Parathyroid adenoma (tissue), 2 donors: ENCODE data around the gene ACAA1.
"Not testable (repeated sequence)": the region's sequence is repeated elsewhere in the genome, so short reads cannot be mapped to it uniquely, and the experiment has no call there.

ENCODE experiments used
- H2AFZ ChIP-seq: fragments of 300-600 bp; sonication (generic); one replicate; pipeline ENCODE4 v1.7.0; 2017; ENCODE audit warnings: antibody characterized with exemption, mild to moderate bottlenecking
- H3K27ac ChIP-seq: fragments of 300-600 bp; sonication (generic); one replicate; pipeline ENCODE4 v1.7.0; 2017
- H3K27me3 ChIP-seq: fragments of 300-600 bp; sonication (generic); one replicate; pipeline ENCODE4 v1.7.0; 2017; ENCODE audit warnings: low read length; ENCODE audit not compliant: control insufficient read depth, insufficient read depth
- H3K36me3 ChIP-seq: fragments of 300-600 bp; sonication (generic); one replicate; pipeline ENCODE4 v1.7.0; 2017; ENCODE audit warnings: low read length; ENCODE audit not compliant: control insufficient read depth, insufficient read depth
- H3K4me1 ChIP-seq: fragments of 300-600 bp; sonication (generic); one replicate; pipeline ENCODE4 v1.7.0; 2017; ENCODE audit warnings: control low read depth
- H3K4me2 ChIP-seq: fragments of 300-600 bp; sonication (generic); one replicate; pipeline ENCODE4 v1.7.0; 2017; ENCODE audit warnings: low read length
- H3K4me3 ChIP-seq: fragments of 300-600 bp; sonication (generic); one replicate; pipeline ENCODE4 v1.7.0; 2017; ENCODE audit warnings: low read depth, low read length
- H3K79me2 ChIP-seq: fragments of 300-600 bp; sonication (generic); one replicate; pipeline ENCODE4 v1.7.0; 2017; ENCODE audit warnings: control low read depth
- H3K9ac ChIP-seq: fragments of 300-600 bp; sonication (generic); one replicate; pipeline ENCODE4 v1.7.0; 2017; ENCODE audit warnings: mild to moderate bottlenecking
- H3K9me3 ChIP-seq: fragments of 300-600 bp; sonication (generic); one replicate; pipeline ENCODE4 v1.7.0; 2017; ENCODE audit warnings: low read length; ENCODE audit not compliant: control insufficient read depth
- CTCF ChIP-seq: fragments of 300-600 bp; sonication (generic); IDR thresholded peaks from one replicate; pipeline ENCODE4 v1.7.0; 2017; ENCODE audit warnings: antibody characterized with exemption, mild to moderate bottlenecking
- donor health status: primary hyperparathyroidism.

Gene ACAA1

GRCh38 chr3:38089163-38089562, 47.8 kb downstream of the ACAA1 start:
- H3K79me2 ChIP-seq = no peaks in the 10 kb centered on the region
- no peaks in the 10 kb centered on the region for H3K36me3 ChIP-seq
- no peaks in the 10 kb centered on the region for H3K27me3 ChIP-seq
- H2AFZ ChIP-seq = no peak overlapping the region
- no peak for TF ChIP-seq CTCF
- no peak overlapping the region for H3K27ac ChIP-seq
- H3K4me2 ChIP-seq = no peak overlapping the region
- no peaks in the 10 kb centered on the region for H3K9me3 ChIP-seq
- H3K9ac ChIP-seq = no peak overlapping the region
- no peaks in the 10 kb centered on the region for H3K4me1 ChIP-seq
- H3K4me3 ChIP-seq = no peak overlapping the region

GRCh38 chr3:38088126-38089078, 48.5 kb downstream of the ACAA1 start:
- Histone ChIP-seq H3K9me3 (no peaks in the 10 kb centered on the region), H3K4me1 (no peaks in the 10 kb centered on the region), H3K27ac (no peak overlapping the region), H3K4me2 (no peak overlapping the region), H3K79me2 (no peaks in the 10 kb centered on the region), H3K4me3 (no peak overlapping the region), H3K9ac (no peak overlapping the region), H3K36me3 (no peaks in the 10 kb centered on the region), H2AFZ (no peak overlapping the region), H3K27me3 (no peaks in the 10 kb centered on the region)
- TF ChIP-seq CTCF = no peak

DNA sequence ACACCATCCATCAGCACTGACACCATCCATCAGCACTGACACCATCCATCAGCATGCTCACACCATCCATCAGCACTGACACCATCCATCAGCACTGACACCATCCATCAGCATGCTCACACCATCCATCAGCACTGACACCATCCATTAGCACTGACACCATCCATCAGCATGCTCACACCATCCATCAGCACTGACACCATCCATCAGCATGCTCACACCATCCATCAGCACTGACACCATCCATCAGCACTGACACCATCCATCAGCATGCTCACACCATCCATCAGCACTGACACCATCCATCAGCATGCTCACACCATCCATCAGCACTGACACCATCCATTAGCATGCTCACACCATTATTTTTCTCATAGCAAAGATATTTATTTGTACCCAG, 49.6 kb downstream of the ACAA1 start:
- not testable (repeated sequence) for H3K27me3 ChIP-seq, H3K79me2 ChIP-seq, H3K4me2 ChIP-seq, H3K9me3 ChIP-seq, H3K9ac ChIP-seq, H3K36me3 ChIP-seq, H3K27ac ChIP-seq, H3K4me1 ChIP-seq, H3K4me3 ChIP-seq, H2AFZ ChIP-seq

DNA sequence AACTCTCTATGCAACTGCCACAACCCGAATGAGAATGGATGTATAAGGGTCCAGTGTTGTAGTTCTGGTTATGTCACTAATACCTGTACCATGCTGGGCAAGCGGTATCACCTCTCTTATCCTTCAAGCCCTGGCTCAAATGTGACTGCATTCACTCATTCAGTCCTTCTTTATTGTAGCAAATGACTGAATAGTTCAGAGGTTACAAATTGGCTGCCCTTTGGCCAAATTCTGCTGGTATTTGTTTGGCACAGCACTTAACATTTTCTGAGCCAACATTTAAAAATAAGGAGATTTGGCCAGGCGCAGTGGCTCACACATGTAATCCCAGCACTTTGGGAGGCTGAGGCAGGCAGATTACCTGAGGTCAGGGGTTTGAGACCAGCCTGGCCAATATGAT, 50.4 kb downstream of the ACAA1 start:
- H3K4me2 ChIP-seq = no peak overlapping the region
- TF ChIP-seq CTCF = no peak
- H2AFZ ChIP-seq = no peak overlapping the region
- no peaks in the 10 kb centered on the region for H3K27me3 ChIP-seq
- H3K27ac ChIP-seq = no peak overlapping the region
- H3K36me3 ChIP-seq = no peaks in the 10 kb centered on the region
- no peaks in the 10 kb centered on the region for H3K79me2 ChIP-seq
- H3K4me1 ChIP-seq = no peaks in the 10 kb centered on the region
- no peaks in the 10 kb centered on the region for H3K9me3 ChIP-seq
- no peak overlapping the region for H3K9ac ChIP-seq
- no peak overlapping the region for H3K4me3 ChIP-seq

- H3K79me2 ChIP-seq = no peaks in the 10 kb centered on the region
- H3K27ac ChIP-seq = no peak overlapping the region
- no peaks in the 10 kb centered on the region for H3K36me3 ChIP-seq
- no peaks in the 10 kb centered on the region for H3K9me3 ChIP-seq
- no peaks in the 10 kb centered on the region for H3K4me1 ChIP-seq
- TF ChIP-seq CTCF = no peak
- H3K9ac ChIP-seq = no peak overlapping the region
- no peak overlapping the region for H3K4me3 ChIP-seq
- H3K27me3 ChIP-seq = no peaks in the 10 kb centered on the region
- no peak overlapping the region for H3K4me2 ChIP-seq
- no peak overlapping the region for H2AFZ ChIP-seq
Observed at GRCh38 chr3:38085943-38086324, 51.0 kb downstream of the ACAA1 start.
